T-helper 1 cell treated with Interleukin-12 subunit alpha and Interleukin-12 subunit beta and Interleukin-4 antibody, amounts not matched to agents 30 μg/mL and 1 μg/mL, for 36 hours (primary cell): ENCODE results near the gene NAP1L1.
A peak's percentile ranks its signal among the peaks of the same experiment; 100 is the strongest.
"Not testable (repeated sequence)": the region's sequence is repeated elsewhere in the genome, so short reads cannot be mapped to it uniquely, and the experiment has no call there.

Experiments
- H3K27ac Mint-ChIP-seq: one replicate; pipeline ENCODE4 v1.8.0; 2021; ENCODE audit warnings: mild to moderate bottlenecking, mixed read lengths
- H3K27me3 Mint-ChIP-seq: one replicate; pipeline ENCODE4 v1.8.0; 2021; ENCODE audit warnings: low read depth, mixed read lengths
- H3K36me3 Mint-ChIP-seq: one replicate; pipeline ENCODE4 v1.8.0; 2021; ENCODE audit warnings: low read depth, mixed read lengths
- H3K4me1 Mint-ChIP-seq: one replicate; pipeline ENCODE4 v1.8.0; 2021; ENCODE audit warnings: low read depth, mixed read lengths
- H3K4me3 Mint-ChIP-seq: one replicate; pipeline ENCODE4 v1.8.0; 2021; ENCODE audit warnings: mild to moderate bottlenecking, moderate library complexity, mixed read lengths
- H3K9me3 Mint-ChIP-seq: one replicate; pipeline ENCODE4 v1.8.0; 2021; ENCODE audit warnings: mixed read lengths

Gene NAP1L1

GRCh38 chr12:76007640-76008039, 76.8 kb downstream of the NAP1L1 start:
- H3K4me1 Mint-ChIP-seq: no peaks in the 10 kb centered on the region
- peaks cover 5% of the 10 kb centered on the region for H3K9me3 Mint-ChIP-seq
- no peak overlapping the region for H3K27ac Mint-ChIP-seq
- H3K27me3 Mint-ChIP-seq: no peaks in the 10 kb centered on the region
- no peak overlapping the region for H3K4me3 Mint-ChIP-seq
- H3K36me3 Mint-ChIP-seq: peaks cover 3% of the 10 kb centered on the region

- H3K4me1 Mint-ChIP-seq: no peaks in the 10 kb centered on the region
- peaks cover 5% of the 10 kb centered on the region for H3K9me3 Mint-ChIP-seq
- no peak overlapping the region for H3K4me3 Mint-ChIP-seq
- no peak overlapping the region for H3K27ac Mint-ChIP-seq
- peaks cover 3% of the 10 kb centered on the region for H3K36me3 Mint-ChIP-seq
- H3K27me3 Mint-ChIP-seq: no peaks in the 10 kb centered on the region
These were observed 78.2 kb downstream of the NAP1L1 start for GRCh38 chr12:76006028-76006925.

GRCh38 chr12:76003355-76003638, 81.2 kb downstream of the NAP1L1 start:
- Mint-ChIP-seq H3K27me3 (no peaks in the 10 kb centered on the region), H3K4me1 (no peaks in the 10 kb centered on the region), H3K9me3 (peaks cover 5% of the 10 kb centered on the region), H3K4me3 (no peak overlapping the region), H3K36me3 (peaks cover 3% of the 10 kb centered on the region), H3K27ac (no peak overlapping the region)

- Mint-ChIP-seq H3K27me3 (no peaks in the 10 kb centered on the region), H3K36me3 (peaks cover 3% of the 10 kb centered on the region), H3K4me3 (no peak overlapping the region), H3K27ac (no peak overlapping the region), H3K4me1 (peaks cover 2% of the 10 kb centered on the region), H3K9me3 (peaks cover 5% of the 10 kb centered on the region)
These were observed 81.7 kb downstream of the NAP1L1 start for GRCh38 chr12:76002598-76003354.

- Mint-ChIP-seq H3K4me3 (no peak overlapping the region), H3K9me3 (no peaks in the 10 kb centered on the region), H3K27ac (no peak overlapping the region), H3K36me3 (peaks cover under 1% of the 10 kb centered on the region), H3K27me3 (no peaks in the 10 kb centered on the region), H3K4me1 (peaks cover 13% of the 10 kb centered on the region)
These were observed 86.0 kb downstream of the NAP1L1 start for GRCh38 chr12:75998292-75999063.

GRCh38 chr12:75997658-75998057, 86.8 kb downstream of the NAP1L1 start:
- peaks cover 16% of the 10 kb centered on the region for H3K4me1 Mint-ChIP-seq
- no peaks in the 10 kb centered on the region for H3K27me3 Mint-ChIP-seq
- no peak overlapping the region for H3K27ac Mint-ChIP-seq
- H3K36me3 Mint-ChIP-seq: no peaks in the 10 kb centered on the region
- H3K4me3 Mint-ChIP-seq: no peak overlapping the region
- no peaks in the 10 kb centered on the region for H3K9me3 Mint-ChIP-seq

- Mint-ChIP-seq H3K36me3 (no peaks in the 10 kb centered on the region), H3K9me3 (no peaks in the 10 kb centered on the region), H3K4me1 (peaks cover 18% of the 10 kb centered on the region), H3K27me3 (no peaks in the 10 kb centered on the region), H3K27ac (no peak overlapping the region), H3K4me3 (no peak overlapping the region)
These were observed 87.5 kb downstream of the NAP1L1 start for GRCh38 chr12:75996861-75997447.

- H3K27me3 Mint-ChIP-seq: no peaks in the 10 kb centered on the region
- peaks cover 20% of the 10 kb centered on the region for H3K4me1 Mint-ChIP-seq
- H3K27ac Mint-ChIP-seq: no peak overlapping the region
- H3K9me3 Mint-ChIP-seq: no peaks in the 10 kb centered on the region
- no peaks in the 10 kb centered on the region for H3K36me3 Mint-ChIP-seq
- H3K4me3 Mint-ChIP-seq: no peak overlapping the region
These were observed 88.8 kb downstream of the NAP1L1 start for GRCh38 chr12:75995691-75996090.

- Mint-ChIP-seq H3K9me3 (peaks cover 8% of the 10 kb centered on the region), H3K27me3 (no peaks in the 10 kb centered on the region), H3K36me3 (no peaks in the 10 kb centered on the region), H3K4me3 (no peak overlapping the region), H3K4me1 (peaks cover 20% of the 10 kb centered on the region), H3K27ac (peak overlapping the region; percentile 32)
These were observed 90.3 kb downstream of the NAP1L1 start for GRCh38 chr12:75994069-75994740.

GRCh38 chr12:75991753-75992152, 92.7 kb downstream of the NAP1L1 start:
- peaks cover 16% of the 10 kb centered on the region for H3K4me1 Mint-ChIP-seq
- no peaks in the 10 kb centered on the region for H3K27me3 Mint-ChIP-seq
- H3K27ac Mint-ChIP-seq: no peak overlapping the region
- peaks cover 23% of the 10 kb centered on the region for H3K9me3 Mint-ChIP-seq
- peaks cover 9% of the 10 kb centered on the region for H3K36me3 Mint-ChIP-seq
- no peak overlapping the region for H3K4me3 Mint-ChIP-seq

- Mint-ChIP-seq H3K4me1 (peaks cover 23% of the 10 kb centered on the region), H3K27ac (no peak overlapping the region), H3K4me3 (no peak overlapping the region), H3K9me3 (peaks cover 23% of the 10 kb centered on the region), H3K36me3 (peaks cover 9% of the 10 kb centered on the region), H3K27me3 (no peaks in the 10 kb centered on the region)
These were observed 94.1 kb downstream of the NAP1L1 start for GRCh38 chr12:75990189-75990912.

GRCh38 chr12:75987709-75988108, 96.8 kb downstream of the NAP1L1 start:
- peaks cover 26% of the 10 kb centered on the region for H3K4me1 Mint-ChIP-seq
- H3K27ac Mint-ChIP-seq, H3K4me3 Mint-ChIP-seq, H3K36me3 Mint-ChIP-seq, H3K27me3 Mint-ChIP-seq: not testable (repeated sequence)
- H3K9me3 Mint-ChIP-seq: peaks cover 23% of the 10 kb centered on the region
